AG04450 (cell line): ENCODE data around the gene OR4K13. TPM values are rescaled to one million over a fixed set of nuclear protein-coding genes. Genes with fewer than 3 reads are reported as not detected.

Experiments
- CTCF ChIA-PET: fragments of 300-600, 350-600 bp; formaldehyde crosslinking; extraction: SDS; loops from one replicate; lab custom pipeline; 2022; ENCODE audit warnings: antibody characterized with exemption, inconsistent platforms; lab: Charles Lee
- POLR2A ChIA-PET: fragments of 350-600 bp; formaldehyde crosslinking; extraction: SDS; loops from one replicate; lab custom pipeline; 2021; ENCODE audit warnings: antibody characterized with exemption, inconsistent platforms; lab: Yijun Ruan, JAX
- DNase-seq: peaks from one replicate; pipeline ENCODE4 v3.0.0-alpha.2; 2011; ENCODE audit warnings: low read depth, low spot score
- H3K27ac ChIP-seq: one replicate; pipeline ENCODE4 v1.5.1; 2012; ENCODE audit warnings: low read depth, low read length, control low read depth
- H3K27me3 ChIP-seq: one replicate; pipeline ENCODE4 v1.6.0; 2012; ENCODE audit warnings: low read length; ENCODE audit not compliant: control insufficient read depth, insufficient read depth
- H3K4me3 ChIP-seq: 2 replicates; pipeline ENCODE4 v1.5.1; 2011; ENCODE audit warnings: mild to moderate bottlenecking, low read depth, low read length, control low read depth
- H3K9me3 ChIP-seq: 2 replicates; pipeline ENCODE4 v1.5.1; 2012; ENCODE audit warnings: low read length; ENCODE audit not compliant: control insufficient read depth, insufficient read depth
- CTCF ChIP-seq: IDR thresholded peaks from 2 replicates; pipeline ENCODE4 v1.5.1; 2011; ENCODE audit warnings: low read depth, low read length, control low read depth, inconsistent platforms
- polyA plus RNA-seq: library from polyadenylated mRNA; depleted of rRNA; stranded (reverse); fragments of >200 nt; gene quantifications from 2 replicates; pipeline ENCODE4 v1.2.3, GENCODE V29; 2011; rRNA removed

Gene OR4K13
- polyA plus RNA-seq, 1 experiment, result not detected

- Histone ChIP-seq H3K27ac (no peak overlapping the region), H3K27me3 (no peaks in the 10 kb centered on the region), H3K9me3 (peaks cover 16% of the 10 kb centered on the region), H3K4me3 (no peak overlapping the region)
- no peak for TF ChIP-seq CTCF
- ChIA-PET POLR2A (no interaction called here), CTCF (no interaction called here)
- DNase-seq, result no peak
Observed at GRCh38 chr14:19993438-19993837, 42.4 kb downstream of the OR4K13 start.

Other genes starting within 250 kb of the OR4K13 start
- gene OR4N2, start 232.3 kb downstream of the OR4K13 start, polyA plus RNA-seq, result not detected in 2 replicates
- gene OR4K2, start 160.9 kb downstream of the OR4K13 start, polyA plus RNA-seq, result not detected in 2 replicates
- gene OR4K5, start 115.4 kb downstream of the OR4K13 start, polyA plus RNA-seq, result not detected in 2 replicates
- not detected in 2 replicates for gene OR4K1, start 105.1 kb downstream of the OR4K13 start, polyA plus RNA-seq
- gene OR4K15, start 60.4 kb downstream of the OR4K13 start, polyA plus RNA-seq, result not detected in 2 replicates
- gene OR4Q2, start 33.9 kb downstream of the OR4K13 start, polyA plus RNA-seq, result not detected in 2 replicates
- gene OR4K14, start 16.7 kb downstream of the OR4K13 start, polyA plus RNA-seq, result not detected in 2 replicates
- not detected in 2 replicates for gene OR4L1, start 24.0 kb upstream of the OR4K13 start, polyA plus RNA-seq
- gene OR4K17, start 74.7 kb upstream of the OR4K13 start, polyA plus RNA-seq, result not detected in 2 replicates
- not detected in 2 replicates for gene OR4N5, start 102.8 kb upstream of the OR4K13 start, polyA plus RNA-seq
- gene OR11G2, start 154.9 kb upstream of the OR4K13 start, polyA plus RNA-seq, result not detected in 2 replicates
- gene OR11H6, start 187.7 kb upstream of the OR4K13 start, polyA plus RNA-seq, result not detected in 2 replicates
- not detected in 2 replicates for gene OR11H7, start 192.9 kb upstream of the OR4K13 start, polyA plus RNA-seq
- not detected in 2 replicates for gene OR11H4, start 203.2 kb upstream of the OR4K13 start, polyA plus RNA-seq